K562 (cell line): ENCODE data around the gene MORF4L1. TPM values are rescaled to one million over a fixed set of nuclear protein-coding genes. Genes with fewer than 3 reads are reported as not detected.

Source experiments
- ATAC-seq: fragments of 200-7000 bp; cut with Tn5 transposase; 3 replicates; pipeline ENCODE4 v1.9.1; 2020; ENCODE audit warnings: moderate library complexity
- BruUV-seq: library from RNA; stranded (reverse); fragments of 400-500 nt; replicated peaks from 2 replicates; lab custom pipeline; 2021; lab: Mats Ljungman, UMichigan
- CTCF ChIA-PET: fragments of 300-600 bp; formaldehyde crosslinking; extraction: SDS; loops from one replicate; lab custom pipeline; 2021; ENCODE audit warnings: low intra/inter-chr PET ratio; lab: Yijun Ruan, JAX
- POLR2A ChIA-PET: fragments of 300-600, 350-650 bp; sonication (Branson Sonifier 250); formaldehyde crosslinking; extraction: SDS; loops from one replicate; lab custom pipeline; 2021; ENCODE audit warnings: antibody characterized with exemption, inconsistent platforms; lab: Yijun Ruan, JAX
- DNase-seq, 4 experiments: peaks; one replicate each; pipeline versions ENCODE4 v3.0.0 to v3.0.0-alpha.2; 2011 to 2018; ENCODE audit warnings: low spot score in 3 of 4, mixed read lengths in 3 of 4; ENCODE audit errors: extremely low read depth in 1 of 4
- FAIRE-seq: peaks from 2 replicates; lab custom pipeline; 2011; peaks lifted over from hg19 to GRCh38; lab: Jason Lieb, UNC
- H2AFZ ChIP-seq: 2 replicates; pipeline ENCODE4 v1.6.0; 2011; ENCODE audit warnings: low read depth, low read length, control low read depth, inconsistent platforms
- H3K27ac ChIP-seq: fragments of 200-600 bp; 3 replicates; pipeline ENCODE4 v1.8.0; 2011; ENCODE audit warnings: low read depth, mild to moderate bottlenecking, control low read depth, inconsistent platforms, low read length, moderate library complexity, mixed read lengths; ENCODE audit errors: extremely low read depth
- H3K27me3 ChIP-seq, 2 experiments: fragments of 300-600 bp in 1 of 2; 2 replicates in 1 of 2; 3 replicates in 1 of 2; pipeline versions ENCODE4 v1.6.0 to v1.8.0; 2011; ENCODE audit warnings: inconsistent platforms in 2 of 2, low read length in 2 of 2, mild to moderate bottlenecking in 1 of 2, mixed read lengths in 1 of 2, moderate library complexity in 1 of 2; ENCODE audit not compliant: control insufficient read depth in 2 of 2, insufficient read depth in 2 of 2
- H3K36me3 ChIP-seq: fragments of 300-600 bp; 3 replicates; pipeline ENCODE4 v1.8.0; 2011; ENCODE audit warnings: mild to moderate bottlenecking, low read length, inconsistent platforms; ENCODE audit not compliant: control insufficient read depth, insufficient read depth
- H3K4me1 ChIP-seq, 2 experiments: fragments of 200-600 bp in 1 of 2; replicated peaks in 1 of 2; 2 replicates in 1 of 2; 3 replicates in 1 of 2; pipeline versions ENCODE4 v1.5.1 to v1.8.0; 2011; ENCODE audit warnings: inconsistent platforms in 2 of 2, low read length in 2 of 2, mild to moderate bottlenecking in 1 of 2, mixed read lengths in 1 of 2, moderate library complexity in 1 of 2; ENCODE audit not compliant: control insufficient read depth in 2 of 2, insufficient read depth in 2 of 2
- H3K4me2 ChIP-seq: 2 replicates; pipeline ENCODE4 v1.6.1; 2011; ENCODE audit warnings: low read length, control low read depth, inconsistent platforms, mixed read lengths; ENCODE audit not compliant: insufficient read depth
- H3K4me3 ChIP-seq: fragments of 200-600 bp; sonication (generic), shearing (Covaris generic); 2 replicates; pipeline ENCODE4 v1.5.1; 2016; ENCODE audit warnings: control low read depth, inconsistent platforms
- H3K79me2 ChIP-seq: fragments of 200-600 bp; 3 replicates; pipeline ENCODE4 v1.8.0; 2011; ENCODE audit warnings: low read length, inconsistent platforms; ENCODE audit not compliant: control insufficient read depth, insufficient read depth
- H3K9ac ChIP-seq, 2 experiments: 2 replicates each; pipeline versions ENCODE4 v1.6.0 to v1.6.1; 2011; ENCODE audit warnings: low read depth in 2 of 2, low read length in 2 of 2, control low read depth in 1 of 2, inconsistent platforms in 1 of 2, mild to moderate bottlenecking in 1 of 2, mixed read lengths in 1 of 2; ENCODE audit not compliant: insufficient read depth in 1 of 2
- H3K9me1 ChIP-seq: one replicate; pipeline ENCODE4 v1.6.0; 2011; ENCODE audit warnings: inconsistent platforms, mild to moderate bottlenecking, low read length, moderate library complexity; ENCODE audit not compliant: control insufficient read depth, insufficient read depth
- H3K9me3 ChIP-seq: replicated peaks from 2 replicates; pipeline ENCODE4 v1.5.1; 2011; ENCODE audit warnings: low read depth, low read length, inconsistent platforms; ENCODE audit not compliant: control insufficient read depth, insufficient read depth
- H4K20me1 ChIP-seq: replicated peaks from 2 replicates; pipeline ENCODE4 v1.6.1; 2011; ENCODE audit warnings: low read length, inconsistent platforms, mixed read lengths; ENCODE audit not compliant: control insufficient read depth, insufficient read depth
- CCNT2 ChIP-seq: IDR thresholded peaks from 2 replicates; pipeline ENCODE4 v1.6.1; 2011; ENCODE audit warnings: borderline replicate concordance, low read depth, mild to moderate bottlenecking, moderate library complexity, mixed read lengths, low read length; ENCODE audit not compliant: insufficient read length; ENCODE audit errors: extremely low read depth
- CREM ChIP-seq: IDR thresholded peaks from 2 replicates; pipeline ENCODE4 v1.6.1; 2014; ENCODE audit warnings: antibody characterized with exemption, low read depth
- ESRRB ChIP-seq: fragments of 250-450 bp; sonication (Bioruptor Pico); IDR thresholded peaks from 2 replicates; pipeline ENCODE4 v1.5.0; 2020; ENCODE audit warnings: mild to moderate bottlenecking, moderate library complexity, borderline replicate concordance
- EZH2 ChIP-seq: IDR thresholded peaks from 2 replicates; pipeline ENCODE4 v1.6.1; 2012; ENCODE audit warnings: low read depth, mild to moderate bottlenecking, inconsistent platforms, low read length, borderline replicate concordance
- FOXO4 ChIP-seq: fragments of 450-650 bp; formaldehyde crosslinking; IDR thresholded peaks from 2 replicates; pipeline ENCODE4 v1.4.0; 2020; ENCODE audit warnings: mild to moderate bottlenecking, moderate library complexity
- IRF2 ChIP-seq: sonication (generic); formaldehyde crosslinking; IDR thresholded peaks from 2 replicates; pipeline ENCODE4 v1.8.1; 2022; ENCODE audit warnings: mild to moderate bottlenecking, missing genetic modification reagents
- JUND ChIP-seq, 2 experiments: IDR thresholded peaks; 2 replicates in 1 of 2; 3 replicates in 1 of 2; pipeline ENCODE4 v1.6.1; 2011; ENCODE audit warnings: borderline replicate concordance in 2 of 2, low read depth in 2 of 2, low read length in 2 of 2, improper control_type of control experiment in 1 of 2, missing biosample characterization in 1 of 2, missing genetic modification characterization in 1 of 2, missing genetic modification reagents in 1 of 2
- KLF10 ChIP-seq: fragments of 250-450 bp; sonication (Bioruptor Pico); IDR thresholded peaks from 2 replicates; pipeline ENCODE4 v1.6.1; 2021; ENCODE audit warnings: matching md5 sums
- LEF1 ChIP-seq: fragments of 450-650 bp; IDR thresholded peaks from 2 replicates; pipeline ENCODE4 v1.6.1; 2016; ENCODE audit warnings: mild to moderate bottlenecking
- MEF2D ChIP-seq: conservative IDR thresholded peaks from 2 replicates; pipeline ENCODE4 v1.6.1; 2016; ENCODE audit warnings: low read depth, missing genetic modification characterization, missing compliant biosample characterization
- NELFE ChIP-seq: IDR thresholded peaks from 2 replicates; pipeline ENCODE4 v1.6.1; 2011; ENCODE audit warnings: mild to moderate bottlenecking; ENCODE audit not compliant: insufficient read depth, insufficient read length
- POLR2A ChIP-seq: fragments of 450-650 bp; conservative IDR thresholded peaks from 2 replicates; pipeline ENCODE4 v1.6.1; 2016
- POLR3A ChIP-seq: IDR thresholded peaks from 2 replicates; pipeline ENCODE4 v1.6.1; 2011; ENCODE audit warnings: borderline replicate concordance, mild to moderate bottlenecking, moderate library complexity; ENCODE audit not compliant: insufficient read length, insufficient read depth; ENCODE audit errors: extremely low read depth
- POU5F1 ChIP-seq: fragments of 150-350 bp; IDR thresholded peaks from 2 replicates; pipeline ENCODE4 v1.6.1; 2014; ENCODE audit warnings: borderline replicate concordance, low read length, low read depth, mild to moderate bottlenecking; ENCODE audit not compliant: partially characterized antibody
- RAD21 ChIP-seq, 2 experiments: fragments of 250-450 bp in 1 of 2; fragments of 450-650 bp in 1 of 2; sonication (Bioruptor Pico) in 1 of 2; formaldehyde crosslinking in 1 of 2; IDR thresholded peaks in 1 of 2; conservative IDR thresholded peaks in 1 of 2; 2 replicates each; pipeline versions ENCODE4 v1.4.0 to v1.8.0; 2020 to 2022; ENCODE audit warnings: mild to moderate bottlenecking in 2 of 2, moderate library complexity in 1 of 2
- SMAD4 ChIP-seq: fragments of 250-450 bp; sonication (Bioruptor Pico); conservative IDR thresholded peaks from 2 replicates; pipeline ENCODE4 v1.8.0; 2021; ENCODE audit warnings: inconsistent platforms, mild to moderate bottlenecking, moderate library complexity
- SRSF7 ChIP-seq: fragments of 200-400 bp; formaldehyde crosslinking; optimal IDR thresholded peaks from 2 replicates; pipeline ENCODE3; 2017; ENCODE audit warnings: mild to moderate bottlenecking, low read depth, low read length
- TBL1XR1 ChIP-seq, 2 experiments: IDR thresholded peaks; 2 replicates each; pipeline ENCODE4 v1.6.1; 2012; ENCODE audit warnings: improper control_type of control experiment in 2 of 2, low read length in 2 of 2, mild to moderate bottlenecking in 1 of 2
- TCF3 ChIP-seq: sonication (generic); formaldehyde crosslinking; IDR thresholded peaks from 2 replicates; pipeline ENCODE4 v1.4.0; 2020; ENCODE audit warnings: mild to moderate bottlenecking, missing genetic modification reagents
- ZNF140 ChIP-seq: fragments of 250-450 bp; sonication (Bioruptor Pico); IDR thresholded peaks from 2 replicates; pipeline ENCODE4 v1.8.0; 2021; ENCODE audit warnings: moderate library complexity, mild to moderate bottlenecking, inconsistent platforms
- ZNF143 ChIP-seq: sonication (generic); formaldehyde crosslinking; IDR thresholded peaks from 2 replicates; pipeline ENCODE4 v1.9.0; 2022; ENCODE audit warnings: mild to moderate bottlenecking, missing genetic modification reagents
- WGBS: fragments of 100-300 bp; shearing (Covaris generic); methylation state at CpG from one replicate; pipeline ENCODE4 v1.1.6; 2016; ENCODE audit warnings: low coverage, mixed read lengths; ENCODE audit not compliant: insufficient coverage; ENCODE audit errors: missing lambda C conversion rate; 5-methylcytosine and 5-hydroxymethylcytosine counted together
- in situ Hi-C: fragments of 300-500 bp; cut with MboI; formaldehyde crosslinking; loops from 4 replicates; pipeline ENCODE4 v1.15.0; 2018; ENCODE audit warnings: inconsistent platforms, mixed read lengths
- intact Hi-C: fragments of 100-400 bp; cut with micrococcal nuclease; formaldehyde crosslinking; loops from 2 replicates; pipeline ENCODE4 v1.14.2; 2022
- polyA plus RNA-seq, 8 experiments: library from polyadenylated mRNA; depleted of rRNA in 4 of 8; stranded (reverse) in 5 of 8; unstranded in 3 of 8; fragments of >200 nt; fragmentation: Nextera tagmentation in 2 of 8; fragmentation: Illumina TruSeq in 1 of 8; extraction: Ambion mirVana in 2 of 8; extraction: Trizol in 1 of 8; gene quantifications; 2 replicates each; pipeline versions ENCODE4 v1.2.1 to v1.2.3, GENCODE V29; 2011 to 2014; ENCODE audit warnings: inconsistent platforms in 1 of 8, missing spikeins in 1 of 8
- total RNA-seq, 7 experiments: library from RNA; depleted of rRNA in 6 of 7; stranded (reverse); fragments of >200 nt in 6 of 7; fragmentation: Illumina TruSeq in 2 of 7; extraction: Trizol in 2 of 7; gene quantifications; 2 replicates each; pipeline versions ENCODE4 v1.2.1 to v1.2.3, GENCODE V29; 2011 to 2021; ENCODE audit warnings: low replicate concordance in 1 of 7

Gene MORF4L1
- total and polyA plus RNA-seq, 9 of the 15 experiments (the other 6 are each of a cell fraction or from before 2014, with no cell fraction given) = 127 to 615 (median 281) TPM

- H4K20me1 ChIP-seq = no peaks in the 10 kb centered on the region
- H3K79me2 ChIP-seq = no peaks in the 10 kb centered on the region
- DNase-seq (peak in 2 of 4 experiments; percentile 49 to 60), ATAC-seq (peak; percentile 71), FAIRE-seq (peak; percentile 74)
- ChIA-PET CTCF (no interaction called here), POLR2A (interaction anchor here (0.6 to 1.5 kb wide), 4 partner anchors 9 to 153 kb away, joined by 3 to 5 read pairs (median 4); partner anchors contain the start of gene CTSH)
- H3K27me3 ChIP-seq = no peaks in the 10 kb centered on the region
- peaks cover 86% of the 10 kb centered on the region; the same call in 2 of the 3 replicates for H3K36me3 ChIP-seq
- intact Hi-C loops (no loop called here), in situ Hi-C loops (no loop called here)
- peaks cover 11 to 32% of the 10 kb centered on the region in 2 experiments for H3K4me1 ChIP-seq
- H3K27ac ChIP-seq = peak overlapping the region; percentile 49; the same call in 2 of the 3 replicates
- WGBS = 55% methylated on average over 11 of the region's 11 CpGs
- BruUV-seq = no TSS peak
- H3K9ac ChIP-seq = peak overlapping the region in 1 of 2 experiments; percentile 75; a peak in 2 of 4 replicates
- no peak overlapping the region for H2AFZ ChIP-seq
- H3K9me1 ChIP-seq = no peaks in the 10 kb centered on the region
- peak overlapping the region; percentile 16 for H3K4me2 ChIP-seq
- no peaks in the 10 kb centered on the region for H3K9me3 ChIP-seq
- H3K4me3 ChIP-seq = no peak overlapping the region
- TF ChIP-seq POLR2A (0 out of 2 replicates have a peak, but pooled peaks have one; percentile 30), ZNF140 (CRISPR knock-in tag) (no peak), KLF10 (no peak), ESRRB (CRISPR knock-in tag) (no peak), LEF1 (no peak), RAD21 (CRISPR knock-in tag; conservative IDR thresholded peaks at IDR 0.05 in 1 of 2, IDR thresholded peaks at IDR 0.05 in 1 of 2) (no peak), POLR3A (no peak), MEF2D (tag) (no peak), JUND (IDR thresholded peaks at IDR 0.05; ENCODE audit: borderline replicate concordance, low read depth, low read length) (no peak), JUND (tag; IDR thresholded peaks at IDR 0.05; ENCODE audit: borderline replicate concordance, low read depth, low read length) (no peak; the same call in 2 of the 3 replicates), SMAD4 (CRISPR knock-in tag) (no peak), FOXO4 (no peak), CCNT2 (no peak), ZNF143 (CRISPR knock-in tag) (no peak), TBL1XR1 (IDR thresholded peaks at IDR 0.05; ENCODE audit: low read length in 2 of 2) (no peak), CREM (0 out of 2 replicates have a peak, but pooled peaks have one; percentile 8), NELFE (no peak), POU5F1 (no peak), TCF3 (CRISPR knock-in tag) (no peak), IRF2 (CRISPR knock-in tag) (no peak), EZH2 (no peak), SRSF7 (no peak)
Observed at GRCh38 chr15:78930577-78931388, 58.1 kb downstream of the MORF4L1 start.
